SH-SY5Y (cell line): ENCODE results near the gene EHBP1.

Source experiments
- GATA2 ChIP-seq: IDR thresholded peaks from 2 replicates; pipeline ENCODE4 v1.6.1; 2011; ENCODE audit warnings: mild to moderate bottlenecking, low read depth, low read length
- GATA3 ChIP-seq: IDR thresholded peaks from 2 replicates; pipeline ENCODE4 v1.6.1; 2011; ENCODE audit warnings: low read depth, mild to moderate bottlenecking, low read length, moderate library complexity

The EHBP1 gene

DNA sequence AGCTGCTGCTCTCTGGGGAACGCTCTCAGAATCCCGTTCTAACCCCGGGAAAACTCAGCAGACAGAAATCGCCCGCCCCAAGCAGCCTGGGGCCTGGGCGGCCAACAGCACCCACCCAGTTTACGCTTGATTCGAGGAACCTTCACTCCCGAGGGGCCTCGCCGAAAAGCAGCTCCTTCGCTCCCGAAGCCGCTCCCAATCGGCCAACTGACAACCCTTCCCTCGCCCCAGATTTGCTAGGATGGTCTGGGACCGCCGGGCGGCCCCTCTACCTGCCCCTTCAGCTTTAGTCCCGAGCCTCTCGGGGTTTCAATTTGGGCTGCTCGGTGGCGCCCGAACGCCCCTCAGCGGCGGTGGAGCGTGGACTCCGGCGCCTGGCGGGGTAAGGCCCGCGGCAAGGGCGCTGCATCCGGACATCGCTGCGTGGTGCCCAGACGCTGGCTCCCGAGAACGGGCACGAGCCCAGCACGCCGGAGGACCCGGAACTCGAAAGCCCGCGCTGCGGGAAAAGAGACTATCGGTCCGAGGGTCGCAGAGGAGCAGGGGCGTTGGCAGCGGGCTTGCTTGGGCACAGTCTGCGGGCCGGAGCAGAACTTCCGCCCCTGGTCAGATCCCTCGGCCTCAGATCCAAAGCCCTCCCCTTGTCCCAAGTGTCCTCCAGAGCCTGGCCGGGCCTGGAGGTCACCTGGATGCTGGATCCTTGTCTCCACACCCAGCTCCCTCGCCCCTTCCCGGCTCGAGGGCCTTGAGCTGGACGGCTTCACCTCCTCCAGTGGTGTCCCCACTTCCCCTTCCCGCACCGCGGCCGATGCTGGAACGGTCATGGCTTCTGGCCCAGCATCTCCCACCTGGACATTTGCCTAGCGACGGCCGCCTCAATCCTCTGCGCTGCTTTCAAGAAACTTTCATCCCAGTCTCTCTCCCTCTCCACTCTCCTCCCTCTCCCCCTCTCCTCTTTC, 342.1 kb downstream of the EHBP1 start:
- TF ChIP-seq GATA2 (no peak), GATA3 (no peak)

DNA sequence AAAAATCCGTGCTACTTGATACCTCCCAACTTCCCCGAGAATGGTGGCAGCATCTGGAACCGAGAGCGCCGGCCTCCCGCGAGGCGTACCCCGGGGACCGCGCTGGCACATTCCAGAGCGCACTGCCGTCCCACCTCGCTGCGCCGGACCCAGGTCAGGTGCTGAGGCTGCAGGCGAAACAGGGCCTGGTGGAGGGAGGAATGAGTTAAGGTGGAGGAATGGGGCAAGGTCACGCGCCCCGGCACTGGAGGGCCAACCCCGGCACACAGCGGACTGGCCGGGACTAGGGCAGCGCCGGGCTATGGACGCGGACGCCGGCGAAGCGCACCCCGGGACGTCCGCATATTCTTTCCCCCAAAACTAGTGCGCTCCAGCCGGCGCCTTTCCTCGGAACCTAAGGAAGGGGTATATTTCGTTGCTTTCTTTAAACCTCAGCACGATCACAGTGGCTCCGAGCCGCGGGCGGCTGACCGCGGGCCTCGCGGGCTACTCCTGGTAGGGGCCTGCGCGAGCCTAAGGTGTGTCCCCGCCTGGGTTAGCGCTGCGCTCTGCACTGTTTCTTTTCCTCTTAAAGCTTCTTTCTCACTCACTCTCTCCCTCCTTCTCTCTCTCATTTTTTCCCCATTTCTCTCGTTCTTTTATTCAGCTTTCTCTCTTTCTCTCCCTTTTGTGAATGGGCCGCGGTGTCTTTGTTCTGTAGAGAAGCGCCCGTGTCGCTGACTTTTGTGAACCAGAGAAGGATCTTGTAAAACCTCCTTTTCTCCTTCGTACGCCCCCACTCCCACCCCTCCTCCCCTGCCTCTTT, 343.1 kb downstream of the EHBP1 start:
- TF ChIP-seq GATA2 (no peak), GATA3 (no peak)

DNA sequence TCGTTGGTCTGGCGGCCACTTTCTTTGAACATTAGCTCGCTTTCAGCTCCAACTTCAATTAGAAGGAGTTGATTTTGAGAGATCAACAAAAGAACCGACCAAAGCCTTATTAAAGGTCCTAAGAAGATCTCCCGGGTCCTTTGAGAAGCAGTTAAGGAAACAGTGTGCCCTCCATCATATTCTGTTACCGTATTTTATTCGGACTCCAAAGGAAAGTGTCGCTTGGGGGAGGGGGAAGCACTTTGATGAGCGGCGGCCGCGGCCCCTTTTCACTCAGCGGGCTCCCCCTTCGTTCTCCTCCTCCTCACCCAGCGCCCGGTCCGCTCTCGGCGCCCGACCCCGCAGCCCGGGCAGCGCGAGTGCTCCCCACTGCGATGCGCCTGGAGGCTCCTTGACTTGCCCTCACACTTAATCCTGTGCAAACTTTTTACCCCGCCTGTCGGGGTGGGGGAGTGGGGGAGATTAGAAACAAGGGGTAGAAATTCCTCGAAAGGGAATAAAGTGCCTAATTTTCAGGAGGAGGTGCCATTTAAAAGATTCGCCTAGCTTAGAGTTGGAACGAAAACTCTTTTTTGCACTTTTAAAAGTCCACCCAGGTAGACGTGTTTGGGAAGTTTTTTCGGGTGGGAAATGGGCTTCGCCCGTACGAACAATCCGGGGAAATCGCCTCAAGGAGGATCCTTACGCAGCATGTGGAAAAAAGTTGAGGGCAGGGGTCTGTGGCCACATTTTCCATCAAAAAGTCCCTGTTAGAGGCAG, 343.9 kb downstream of the EHBP1 start:
- TF ChIP-seq GATA3 (no peak), GATA2 (no peak)

DNA sequence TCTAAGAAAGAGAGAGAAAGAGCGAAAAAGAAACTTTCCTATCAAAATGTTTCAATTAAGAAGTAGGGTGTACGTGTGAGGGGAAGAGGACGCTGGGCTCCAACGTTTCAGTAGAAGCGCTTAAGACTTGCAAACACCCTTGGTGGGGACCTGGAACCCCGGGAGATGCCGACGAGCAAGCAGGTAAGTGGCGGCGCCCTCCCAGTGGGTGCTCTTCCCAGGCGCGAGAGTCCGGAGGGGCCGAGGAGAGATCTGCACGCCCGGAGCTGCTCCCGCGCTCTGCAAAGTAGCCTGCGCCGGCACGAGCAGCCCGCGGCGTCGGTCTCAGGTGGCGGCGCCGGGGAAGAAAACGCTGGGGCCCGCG, 344.4 kb downstream of the EHBP1 start:
- TF ChIP-seq GATA3: no peak
- TF ChIP-seq GATA2: no peak

DNA sequence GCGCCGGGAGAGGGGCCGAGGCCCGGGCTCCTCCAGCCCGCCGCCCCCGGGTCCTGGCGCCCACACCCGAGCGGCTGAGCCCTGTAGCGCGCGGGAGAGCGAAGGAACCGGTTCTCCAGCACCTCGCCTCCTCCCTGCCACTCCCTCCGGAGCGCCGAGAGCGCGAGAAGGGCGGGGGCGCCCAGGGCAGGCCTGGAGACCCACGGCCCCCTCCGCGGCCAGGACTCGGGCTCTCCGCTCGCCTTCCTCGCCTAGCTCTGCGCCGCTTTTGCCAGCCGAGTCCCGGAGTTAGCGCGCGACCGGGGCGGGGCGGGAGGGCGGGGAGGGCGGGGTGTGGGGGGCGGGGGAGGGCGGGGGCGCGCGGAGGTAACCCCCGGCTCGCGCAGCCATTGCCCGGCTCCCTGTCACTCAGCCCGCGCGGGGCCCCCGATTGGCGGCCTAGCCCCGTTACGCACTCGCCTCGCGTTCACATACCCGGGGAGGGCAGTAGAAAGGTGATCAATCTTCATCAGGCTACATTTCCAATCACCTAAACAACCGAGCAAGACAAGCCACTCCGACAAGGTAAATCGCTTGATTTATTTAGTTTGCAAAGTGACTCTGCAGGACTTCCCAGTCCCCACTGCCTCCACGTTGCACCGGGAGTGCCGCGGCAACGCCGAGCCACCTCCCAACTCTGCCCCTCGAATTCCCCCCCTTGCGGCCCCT, 345.0 kb downstream of the EHBP1 start, which contains the start of gene OTX1:
Gene OTX1, plus strand, starts transcription at position 497 of the 708 bp plus-strand sequence. CDS start 2,161 bp downstream, outside the sequence.
- TF ChIP-seq GATA3: no peak
- no peak for TF ChIP-seq GATA2

DNA sequence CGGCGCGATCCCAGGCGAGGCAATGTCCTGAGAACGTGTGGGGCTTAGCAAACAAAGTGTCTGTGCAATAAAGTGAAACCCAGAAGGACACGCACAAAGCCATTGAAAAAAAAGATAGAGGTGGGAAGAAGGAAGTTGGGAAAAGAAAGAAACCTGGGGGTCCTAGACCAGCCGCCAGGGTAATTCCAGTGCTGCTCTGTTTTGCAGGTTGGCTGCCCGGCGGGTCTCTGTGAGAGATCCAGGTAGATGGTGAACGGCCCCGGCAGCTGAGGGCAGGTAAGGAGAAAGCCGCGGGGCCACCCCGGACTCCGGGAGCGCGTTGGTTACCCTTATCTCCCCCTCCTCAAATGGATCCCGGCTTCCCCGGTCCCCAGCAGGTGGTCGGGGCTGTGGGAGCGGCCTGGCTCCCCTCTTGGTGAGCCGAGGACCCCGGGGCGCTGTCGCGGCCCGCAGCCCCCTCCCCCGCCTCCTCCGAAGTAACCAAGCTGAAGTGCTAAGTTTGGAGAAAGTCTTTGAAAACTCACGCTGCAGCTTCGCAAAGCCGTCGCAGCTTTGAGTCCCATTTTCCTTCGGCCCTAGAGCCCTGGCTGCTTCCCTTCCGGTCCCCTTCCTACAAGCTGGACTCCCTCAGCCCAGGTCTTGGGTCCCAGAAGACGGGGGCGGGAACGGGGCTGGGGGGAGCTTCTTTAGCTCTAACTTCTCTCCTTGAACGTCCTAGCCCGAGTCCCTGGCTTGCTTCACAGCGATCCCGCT, 345.7 kb downstream of the EHBP1 start:
- TF ChIP-seq GATA3 (no peak), GATA2 (no peak)

DNA sequence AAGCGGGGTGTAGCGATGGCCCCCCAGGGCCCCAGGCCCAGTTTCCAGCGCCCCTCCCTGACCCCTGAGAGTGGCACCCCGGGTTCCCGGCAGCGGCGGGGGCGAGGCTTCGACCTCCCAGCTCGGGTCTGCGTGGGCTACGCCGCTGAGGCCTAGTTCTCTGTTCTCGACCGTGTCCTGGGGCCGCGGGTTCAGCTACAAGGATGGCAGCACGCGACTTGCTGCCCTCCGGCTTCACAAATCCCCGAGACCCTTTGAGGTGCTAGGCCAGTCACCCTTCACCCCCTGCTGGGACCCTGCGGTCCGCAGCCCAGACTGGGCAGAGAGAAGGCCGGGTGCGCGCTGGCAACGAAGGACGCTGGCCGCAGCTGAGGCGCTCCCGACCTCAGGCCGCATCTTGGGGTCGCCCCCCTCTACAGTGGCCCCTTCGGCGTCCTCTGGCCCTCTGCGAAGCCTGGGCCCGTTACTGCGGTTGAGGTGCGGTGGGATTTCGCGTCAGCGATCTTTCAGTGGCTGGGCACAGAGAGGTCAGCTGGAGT, 346.4 kb downstream of the EHBP1 start:
- no peak for TF ChIP-seq GATA2

DNA sequence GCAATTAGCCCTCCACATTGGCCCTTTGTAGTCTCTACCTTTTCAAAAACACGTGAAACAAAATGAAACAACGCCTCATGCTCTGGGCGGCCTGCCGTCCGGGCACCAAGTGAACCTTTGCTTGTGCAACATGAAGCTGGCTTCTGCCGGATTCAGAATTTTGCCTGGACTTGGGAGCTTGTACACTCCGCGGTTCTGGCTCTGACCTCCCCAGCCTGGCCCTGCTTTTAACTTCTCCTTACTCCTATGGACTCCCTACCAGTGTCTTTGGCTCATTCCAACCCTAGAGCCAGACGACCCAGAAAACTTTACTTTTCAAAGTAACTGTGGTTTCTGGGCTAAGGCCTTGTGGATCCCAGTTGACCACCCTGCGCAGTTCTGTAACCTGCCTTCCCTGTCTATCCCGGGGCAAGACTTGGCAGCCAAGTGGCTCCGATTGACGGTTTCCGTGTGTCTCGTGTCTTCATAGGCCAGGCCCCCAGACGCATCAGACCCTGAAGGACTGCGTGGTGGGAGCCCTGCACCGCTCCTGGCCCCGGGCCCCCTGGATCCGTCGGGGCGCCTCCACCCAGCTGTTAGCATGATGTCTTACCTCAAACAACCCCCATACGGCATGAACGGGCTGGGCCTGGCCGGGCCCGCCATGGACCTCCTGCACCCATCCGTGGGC, 347.0 kb downstream of the EHBP1 start:
- TF ChIP-seq GATA2: no peak
- no peak for TF ChIP-seq GATA3

DNA sequence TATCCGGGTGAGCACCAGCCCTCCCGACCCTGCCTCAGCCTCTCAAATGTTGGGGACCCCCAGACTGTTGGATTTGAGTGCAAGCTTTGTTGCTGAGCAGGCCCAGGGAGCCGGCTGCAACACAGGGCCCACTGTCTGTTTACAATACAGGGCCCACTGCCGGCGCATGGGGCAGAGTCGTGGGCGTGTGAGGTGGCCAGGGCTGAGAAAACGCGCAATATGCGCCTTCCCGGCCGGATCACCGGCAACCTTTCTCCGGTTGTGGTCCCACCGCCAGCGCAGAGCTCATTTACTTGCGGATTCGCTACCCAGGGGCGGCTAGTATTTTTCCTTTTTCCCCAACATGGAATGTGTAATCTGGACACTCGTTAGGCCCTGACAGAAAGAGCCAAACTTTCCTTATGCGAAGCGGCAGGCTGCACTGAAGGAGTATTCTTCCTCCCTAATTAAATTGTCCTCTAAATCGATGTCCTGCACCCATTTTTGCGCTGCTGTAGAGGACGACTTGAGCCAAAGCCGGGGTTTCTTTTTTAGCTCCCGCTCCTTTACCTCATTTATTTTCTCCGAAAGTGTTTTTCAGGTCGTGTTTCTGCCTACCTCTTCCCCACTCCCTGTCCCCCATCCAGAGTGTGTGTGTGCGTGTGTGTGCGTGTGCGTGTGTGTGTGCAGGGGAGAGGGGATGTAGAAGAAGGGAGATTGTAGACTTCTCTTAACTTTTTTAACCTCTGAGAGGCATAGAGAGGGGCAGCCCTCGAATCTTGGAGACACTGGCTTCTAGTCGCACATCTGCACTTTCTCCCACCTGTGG, 347.8 kb downstream of the EHBP1 start:
- no peak for TF ChIP-seq GATA2
- TF ChIP-seq GATA3: no peak

DNA sequence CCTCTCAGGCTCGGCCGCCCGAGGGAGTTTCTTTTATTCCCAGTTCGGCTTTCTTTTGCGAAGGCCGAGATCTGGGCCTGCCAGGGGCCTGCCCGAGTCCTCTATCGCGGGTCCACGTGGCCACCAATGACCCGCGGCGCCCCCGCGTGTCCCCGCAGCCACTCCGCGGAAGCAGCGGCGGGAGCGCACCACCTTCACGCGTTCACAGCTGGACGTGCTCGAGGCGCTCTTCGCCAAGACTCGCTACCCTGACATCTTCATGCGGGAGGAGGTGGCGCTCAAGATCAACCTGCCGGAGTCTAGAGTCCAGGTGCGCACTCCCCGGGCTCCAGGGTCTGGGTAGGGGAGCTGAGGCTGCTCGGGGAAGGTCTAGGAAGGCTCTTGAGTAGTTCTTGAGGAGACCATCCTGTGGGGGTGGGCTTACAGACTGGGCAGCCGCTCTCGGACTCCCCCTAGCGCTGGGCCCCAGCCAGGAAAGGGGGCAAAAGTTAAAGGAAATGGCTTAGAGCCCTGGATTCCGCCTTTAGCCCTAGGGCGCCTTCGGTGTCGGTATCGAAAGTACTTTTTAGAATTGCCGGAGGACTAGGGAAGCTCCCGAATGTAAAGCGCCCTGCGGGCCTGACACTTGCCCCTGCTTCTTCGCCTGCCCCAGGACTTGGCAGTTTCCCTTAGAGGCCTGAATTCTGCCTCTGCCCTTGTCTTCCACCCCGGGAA, 348.5 kb downstream of the EHBP1 start:
- TF ChIP-seq GATA2 (no peak), GATA3 (no peak)

DNA sequence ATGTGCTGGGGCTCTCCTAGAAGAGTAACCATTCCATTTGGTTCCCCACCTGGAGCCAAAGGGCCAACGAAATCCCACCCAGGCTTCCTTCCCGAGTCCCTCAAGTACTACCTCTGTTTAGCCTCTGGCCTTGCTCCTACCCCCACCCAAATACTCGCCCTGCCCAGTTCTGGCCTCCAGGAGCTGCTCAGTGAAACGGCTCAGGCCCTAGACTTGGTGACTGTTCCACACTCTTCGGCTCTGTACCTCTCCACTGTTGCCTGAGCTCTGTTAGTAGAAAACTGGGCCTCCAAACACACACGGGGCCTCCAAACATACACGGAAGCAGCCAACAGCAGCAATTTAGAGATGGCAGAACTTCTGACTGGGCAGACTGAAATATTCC, 349.3 kb downstream of the EHBP1 start:
- TF ChIP-seq GATA2 (no peak), GATA3 (no peak)
